B cell (primary cell): ENCODE measurements around the gene UMOD.

Experiments
- CTCF ChIP-seq: fragments of 200-600 bp; IDR thresholded peaks from one replicate; pipeline ENCODE4 v1.8.0; 2022; ENCODE audit warnings: antibody characterized with exemption, mild to moderate bottlenecking
- EZH2 ChIP-seq: IDR thresholded peaks from 2 replicates; pipeline ENCODE4 v1.6.1; 2012; ENCODE audit warnings: borderline replicate concordance, low read depth, mild to moderate bottlenecking, moderate library complexity, low read length; ENCODE audit not compliant: insufficient read depth, poor library complexity, severe bottlenecking

GRCh38 chr16:20347666-20348364 lies 4.7 kb downstream of the UMOD start:
- TF ChIP-seq CTCF (no peak), EZH2 (no peak)
